Measurements from ENCODE around the gene PKD1. TPM values are rescaled to one million over a fixed set of nuclear protein-coding genes. Genes with fewer than 3 reads are reported as not detected.

PKD1 gene
- total and polyA plus RNA-seq, 2 of the 13 experiments (the other 11 are each of a cell fraction or from before 2014, with no cell fraction given), result 22.1 to 23.0 TPM

- TF ChIP-seq UBTF (CRISPR knock-in tag; IDR thresholded peaks at IDR 0.05) (peak; percentile 59), MEF2D (CRISPR knock-in tag; IDR thresholded peaks at IDR 0.05) (0 out of 2 replicates have a peak, but pooled peaks have one; percentile 37), ZNF644 (CRISPR knock-in tag; IDR thresholded peaks at IDR 0.05; ENCODE audit: low read depth) (no peak), BATF2 (CRISPR knock-in tag; IDR thresholded peaks at IDR 0.05) (no peak), FOXP1 (IDR thresholded peaks at IDR 0.05) (no peak), FOXP1 (CRISPR knock-in tag; IDR thresholded peaks at IDR 0.05) (0 out of 2 replicates have a peak, but pooled peaks have one; percentile 14), ZC3H4 (CRISPR knock-in tag; IDR thresholded peaks at IDR 0.05; ENCODE audit: borderline replicate concordance) (0 out of 2 replicates have a peak, but pooled peaks have one; percentile 78), HMGXB4 (CRISPR knock-in tag; IDR thresholded peaks at IDR 0.05; ENCODE audit: borderline replicate concordance in 1 of 2, low read depth in 1 of 2) (peak in 1 of 2 experiments; percentile 64; a peak in 2 of 4 replicates), SP5 (CRISPR knock-in tag; IDR thresholded peaks at IDR 0.05; ENCODE audit: borderline replicate concordance, low read depth) (no peak; the same call in 1 of the 2 replicates), ZBTB49 (CRISPR knock-in tag; IDR thresholded peaks at IDR 0.05; ENCODE audit: borderline replicate concordance) (no peak), NKX3-1 (CRISPR knock-in tag; IDR thresholded peaks at IDR 0.05) (peak; percentile 86; the same call in 1 of the 2 replicates), U2AF2 (IDR thresholded peaks at IDR 0.05; ENCODE audit: low read depth, low read length) (no peak), ZNF556 (CRISPR knock-in tag; IDR thresholded peaks at IDR 0.05; ENCODE audit: borderline replicate concordance) (no peak), HNRNPK (IDR thresholded peaks at IDR 0.05; ENCODE audit: low read depth, low read length, poor library complexity, severe bottlenecking) (no peak), SKI (IDR thresholded peaks at IDR 0.05; ENCODE audit: partially characterized antibody) (peak; percentile 73), ZNF24 (IDR thresholded peaks at IDR 0.05) (no peak), TEAD2 (CRISPR knock-in tag; IDR thresholded peaks at IDR 0.05) (no peak), RFX5 (IDR thresholded peaks at IDR 0.05; ENCODE audit: low read depth, low read length) (0 out of 2 replicates have a peak, but pooled peaks have one; percentile 29), ZNF558 (CRISPR knock-in tag; IDR thresholded peaks at IDR 0.05; ENCODE audit: borderline replicate concordance) (no peak; the same call in 1 of the 2 replicates)
These were observed 19.6 kb upstream of the PKD1 start, which contains the start of gene TRAF7 (continued) for GRCh38 chr16:2155091-2155950.
